Parathyroid adenoma (tissue), 2 donors: ENCODE results near the gene BEND7.

ENCODE experiments used
- H2AFZ ChIP-seq: fragments of 300-600 bp; sonication (generic); one replicate; pipeline ENCODE4 v1.7.0; 2017; ENCODE audit warnings: antibody characterized with exemption, mild to moderate bottlenecking
- H3K27ac ChIP-seq: fragments of 300-600 bp; sonication (generic); one replicate; pipeline ENCODE4 v1.7.0; 2017
- H3K27me3 ChIP-seq: fragments of 300-600 bp; sonication (generic); one replicate; pipeline ENCODE4 v1.7.0; 2017; ENCODE audit warnings: low read length; ENCODE audit not compliant: control insufficient read depth, insufficient read depth
- H3K36me3 ChIP-seq: fragments of 300-600 bp; sonication (generic); one replicate; pipeline ENCODE4 v1.7.0; 2017; ENCODE audit warnings: low read length; ENCODE audit not compliant: control insufficient read depth, insufficient read depth
- H3K4me1 ChIP-seq: fragments of 300-600 bp; sonication (generic); one replicate; pipeline ENCODE4 v1.7.0; 2017; ENCODE audit warnings: control low read depth
- H3K4me2 ChIP-seq: fragments of 300-600 bp; sonication (generic); one replicate; pipeline ENCODE4 v1.7.0; 2017; ENCODE audit warnings: low read length
- H3K4me3 ChIP-seq: fragments of 300-600 bp; sonication (generic); one replicate; pipeline ENCODE4 v1.7.0; 2017; ENCODE audit warnings: low read depth, low read length
- H3K79me2 ChIP-seq: fragments of 300-600 bp; sonication (generic); one replicate; pipeline ENCODE4 v1.7.0; 2017; ENCODE audit warnings: control low read depth
- H3K9ac ChIP-seq: fragments of 300-600 bp; sonication (generic); one replicate; pipeline ENCODE4 v1.7.0; 2017; ENCODE audit warnings: mild to moderate bottlenecking
- H3K9me3 ChIP-seq: fragments of 300-600 bp; sonication (generic); one replicate; pipeline ENCODE4 v1.7.0; 2017; ENCODE audit warnings: low read length; ENCODE audit not compliant: control insufficient read depth
- CTCF ChIP-seq: fragments of 300-600 bp; sonication (generic); IDR thresholded peaks from one replicate; pipeline ENCODE4 v1.7.0; 2017; ENCODE audit warnings: antibody characterized with exemption, mild to moderate bottlenecking
- donor health status: primary hyperparathyroidism.

Gene BEND7

GRCh38 chr10:13529714-13529973, 830 bp upstream of the BEND7 start:
- TF ChIP-seq CTCF: no peak
- H3K4me3 ChIP-seq: peak overlapping the region; percentile 56
- H3K36me3 ChIP-seq: no peaks in the 10 kb centered on the region
- H3K79me2 ChIP-seq: peaks cover 5% of the 10 kb centered on the region
- H3K27me3 ChIP-seq: no peaks in the 10 kb centered on the region
- no peaks in the 10 kb centered on the region for H3K9me3 ChIP-seq
- peak overlapping the region; percentile 65 for H3K27ac ChIP-seq
- H3K4me2 ChIP-seq: peak overlapping the region; percentile 79
- no peak overlapping the region for H3K9ac ChIP-seq
- peak overlapping the region; percentile 100 for H2AFZ ChIP-seq
- peaks cover 6% of the 10 kb centered on the region for H3K4me1 ChIP-seq

- no peaks in the 10 kb centered on the region for H3K36me3 ChIP-seq
- H3K9ac ChIP-seq: no peak overlapping the region
- peak overlapping the region; percentile 71 for H3K4me3 ChIP-seq
- H3K4me1 ChIP-seq: peaks cover 6% of the 10 kb centered on the region
- peak overlapping the region; percentile 87 for H2AFZ ChIP-seq
- H3K27me3 ChIP-seq: no peaks in the 10 kb centered on the region
- no peaks in the 10 kb centered on the region for H3K9me3 ChIP-seq
- H3K4me2 ChIP-seq: peak overlapping the region; percentile 91
- peaks cover 5% of the 10 kb centered on the region for H3K79me2 ChIP-seq
- peak overlapping the region; percentile 43 for H3K27ac ChIP-seq
- TF ChIP-seq CTCF: no peak
These were observed 515 bp downstream of the BEND7 start for GRCh38 chr10:13528123-13528874.

GRCh38 chr10:13527864-13528122, 1.0 kb downstream of the BEND7 start:
- Histone ChIP-seq H3K36me3 (no peaks in the 10 kb centered on the region), H3K27ac (peak overlapping the region; percentile 43), H3K9ac (no peak overlapping the region), H3K4me1 (peaks cover 6% of the 10 kb centered on the region), H3K4me3 (peak overlapping the region; percentile 71), H3K9me3 (no peaks in the 10 kb centered on the region), H3K4me2 (peak overlapping the region; percentile 91), H3K27me3 (no peaks in the 10 kb centered on the region), H2AFZ (peak overlapping the region; percentile 87), H3K79me2 (peaks cover 5% of the 10 kb centered on the region)
- no peak for TF ChIP-seq CTCF

GRCh38 chr10:13526948-13527863, 1.6 kb downstream of the BEND7 start:
- H3K4me1 ChIP-seq: peaks cover 6% of the 10 kb centered on the region
- peak overlapping the region; percentile 71 for H3K4me3 ChIP-seq
- H3K27ac ChIP-seq: peak overlapping the region; percentile 43
- no peak for TF ChIP-seq CTCF
- no peaks in the 10 kb centered on the region for H3K36me3 ChIP-seq
- H3K4me2 ChIP-seq: peak overlapping the region; percentile 91
- no peaks in the 10 kb centered on the region for H3K27me3 ChIP-seq
- H3K9me3 ChIP-seq: no peaks in the 10 kb centered on the region
- H3K79me2 ChIP-seq: peaks cover 5% of the 10 kb centered on the region
- H2AFZ ChIP-seq: peak overlapping the region; percentile 87
- no peak overlapping the region for H3K9ac ChIP-seq
